HG03064 (cell line): Measurements from ENCODE around the gene HEXIM1.
A peak's percentile ranks its signal among the peaks of the same experiment; 100 is the strongest.

Experiments
- ATAC-seq: cut with Tn5 transposase; IDR thresholded peaks from one replicate; pipeline ENCODE4 v1.9.1; 2021; ENCODE audit warnings: low read depth; ENCODE audit not compliant: unreplicated experiment

The HEXIM1 gene

GRCh38 chr17:45148183-45149036 is at the start of gene HEXIM1:
TSS of gene HEXIM1 (plus strand) at chr17:45148475. CDS start at chr17:45149191, 716 bp downstream.
- peak; percentile 46 for ATAC-seq

GRCh38 chr17:45098869-45099616 is 49.2 kb upstream of the HEXIM1 start:
- ATAC-seq, result no peak

- no peak for ATAC-seq
Measured at GRCh38 chr17:45101546-45101882, 46.8 kb upstream of the HEXIM1 start.

GRCh38 chr17:45101883-45102811 is 46.1 kb upstream of the HEXIM1 start:
- no peak for ATAC-seq

DNA sequence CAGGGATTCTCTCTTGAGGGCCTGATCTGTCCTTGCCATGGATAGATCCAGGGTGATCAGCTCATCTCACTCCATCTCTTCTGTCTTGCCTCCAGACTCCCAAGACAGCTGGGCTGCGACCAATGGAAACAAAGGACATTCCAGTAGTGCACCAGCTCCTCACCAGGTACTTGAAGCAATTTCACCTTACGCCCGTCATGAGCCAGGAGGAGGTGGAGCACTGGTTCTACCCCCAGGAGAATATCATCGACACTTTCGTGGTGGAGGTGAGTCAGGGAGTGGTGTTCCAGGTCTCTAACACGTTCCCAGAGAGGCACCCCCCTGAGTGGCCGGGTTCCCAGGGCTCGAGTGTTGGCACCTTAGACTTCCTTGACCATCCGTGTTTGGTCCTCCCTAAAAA is 45.4 kb upstream of the HEXIM1 start:
- no peak for ATAC-seq

DNA sequence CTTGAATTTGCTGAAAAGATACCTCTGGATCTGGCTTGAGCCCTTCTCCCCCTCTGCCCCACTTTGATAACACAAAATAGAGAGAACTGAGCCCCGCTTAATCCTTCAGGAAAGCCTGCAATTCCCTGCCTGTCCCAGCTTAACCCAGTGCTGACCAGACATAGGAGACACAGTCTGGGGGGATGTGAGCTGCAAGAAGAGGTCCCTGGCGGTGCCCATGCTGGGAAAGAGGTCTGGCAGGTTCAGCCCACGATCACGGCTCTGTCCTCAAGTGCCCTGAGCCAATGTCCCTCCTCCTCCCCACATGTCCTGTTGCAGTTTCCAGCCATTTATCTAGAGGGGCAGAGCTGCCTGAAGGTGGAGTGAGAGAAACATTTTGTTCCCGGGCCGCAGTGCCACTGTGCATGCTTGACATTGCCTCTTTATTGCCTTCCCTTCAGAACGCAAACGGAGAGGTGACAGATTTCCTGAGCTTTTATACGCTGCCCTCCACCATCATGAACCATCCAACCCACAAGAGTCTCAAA is 44.9 kb upstream of the HEXIM1 start:
- ATAC-seq, result no peak

DNA sequence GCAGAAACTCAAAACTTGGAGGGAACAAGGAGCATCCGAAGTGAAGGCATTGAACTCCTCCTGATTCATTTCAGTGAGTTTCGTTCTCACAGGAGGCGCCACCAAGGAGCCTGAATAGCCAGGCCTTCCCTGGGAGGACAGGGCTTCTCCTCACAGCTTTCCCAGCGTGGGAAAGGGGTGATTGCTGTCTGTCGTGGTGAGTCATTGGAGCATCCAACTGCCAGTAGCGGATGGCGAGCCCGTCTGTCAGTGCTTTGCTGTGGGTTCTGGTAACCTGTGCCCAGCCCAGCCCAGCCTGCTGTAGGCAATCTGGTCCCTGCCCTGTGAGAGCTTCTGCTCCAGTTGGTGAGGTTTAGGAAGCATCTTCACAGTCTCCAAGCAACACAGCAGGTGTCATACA is 44.2 kb upstream of the HEXIM1 start:
- no peak for ATAC-seq

DNA sequence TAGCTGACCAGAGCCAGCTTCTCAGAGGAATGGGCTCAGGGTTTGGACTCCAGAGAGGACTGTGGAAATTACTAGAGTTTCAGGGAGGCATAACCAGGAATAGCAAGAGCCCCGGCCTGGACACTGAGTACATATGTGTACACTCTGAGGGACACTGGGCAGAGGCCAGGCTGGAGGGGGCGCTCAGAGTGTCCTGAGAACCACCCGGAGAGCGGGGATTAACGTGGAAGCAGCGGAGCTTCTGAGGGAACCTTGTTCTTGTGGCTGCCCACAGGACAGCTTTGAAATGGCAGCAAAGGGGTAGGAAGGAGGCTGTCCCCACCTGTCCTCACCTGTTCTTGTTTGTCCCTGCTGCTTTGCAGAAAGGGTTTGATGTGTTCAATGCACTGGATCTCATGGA is 43.8 kb upstream of the HEXIM1 start:
- no peak for ATAC-seq

DNA sequence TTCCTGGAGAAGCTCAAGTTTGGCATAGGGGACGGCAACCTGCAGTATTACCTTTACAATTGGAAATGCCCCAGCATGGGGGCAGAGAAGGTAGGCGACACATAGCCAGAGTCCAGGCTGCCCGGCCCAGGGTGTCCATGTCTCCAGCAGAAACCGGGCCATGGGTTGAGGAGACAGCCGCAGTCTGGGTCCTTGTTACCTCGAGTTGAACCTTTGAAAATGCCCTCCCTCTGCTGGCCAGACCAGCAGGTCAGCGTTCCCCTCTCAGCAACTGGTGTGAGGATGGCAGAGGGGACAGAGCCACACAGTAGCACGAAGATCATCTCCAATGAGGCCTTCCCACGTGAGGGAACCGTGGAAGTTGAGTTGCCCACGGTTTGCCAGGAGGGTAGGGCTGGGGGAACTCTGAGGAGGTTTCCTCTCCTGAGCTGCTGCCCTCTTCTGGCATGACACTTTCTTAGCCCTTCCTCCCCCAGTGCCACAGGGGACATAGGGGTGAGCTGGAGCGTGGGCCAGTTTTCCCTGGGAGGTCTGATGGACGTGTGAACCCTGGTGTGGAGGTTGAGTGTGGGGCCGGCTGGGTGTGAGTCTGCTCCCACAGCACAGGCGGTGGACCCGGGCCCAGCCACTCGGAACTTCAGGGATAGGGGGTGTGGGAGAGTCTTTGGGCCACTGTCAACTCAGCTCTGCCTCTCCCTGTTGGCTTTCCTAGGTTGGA is 43.2 kb upstream of the HEXIM1 start:
- ATAC-seq, result no peak

DNA sequence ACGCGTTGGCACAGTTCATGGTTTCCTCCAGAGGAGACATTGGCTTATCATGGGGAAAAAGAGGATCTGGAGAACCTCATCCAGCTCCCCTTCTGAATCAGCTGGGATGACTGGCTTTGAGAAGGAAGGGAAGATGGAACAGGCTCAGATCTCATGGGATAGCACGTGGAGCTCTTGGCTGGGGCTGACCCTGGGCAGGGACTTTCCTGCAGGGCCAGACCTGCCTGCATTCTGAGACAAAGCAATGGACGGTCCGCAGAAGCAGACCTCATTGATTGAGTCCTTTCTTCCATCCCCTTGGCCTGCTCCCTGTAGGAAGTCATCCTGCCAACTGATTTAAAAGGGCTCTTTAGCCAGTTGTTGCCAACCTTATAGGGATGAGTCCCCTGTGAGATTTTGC is 42.2 kb upstream of the HEXIM1 start:
- ATAC-seq, result no peak

DNA sequence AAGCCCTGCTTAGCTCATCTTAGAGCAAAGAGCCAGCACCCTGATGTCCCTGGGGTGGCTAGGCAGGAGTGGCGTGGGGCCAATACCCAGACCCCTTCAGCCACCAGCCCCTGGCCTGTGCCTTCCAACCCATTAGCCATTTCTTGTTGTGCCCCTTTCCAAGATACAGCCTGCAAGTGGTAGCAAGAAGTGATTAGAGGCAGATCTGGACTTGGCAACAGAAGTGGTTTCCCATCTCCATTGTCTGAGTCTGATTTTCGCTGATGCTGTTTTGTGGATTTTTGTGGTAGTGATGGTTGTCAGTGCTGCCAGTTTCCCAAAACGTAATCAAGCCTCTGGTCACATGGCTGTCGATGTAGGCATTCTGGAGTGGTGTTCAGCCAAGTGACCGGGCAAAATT is 41.7 kb upstream of the HEXIM1 start:
- no peak for ATAC-seq

GRCh38 chr17:45107293-45108010 is 40.8 kb upstream of the HEXIM1 start:
- ATAC-seq, result no peak

- no peak for ATAC-seq
Measured at GRCh38 chr17:45108051-45108450, 40.2 kb upstream of the HEXIM1 start.

- ATAC-seq, result no peak
Measured at GRCh38 chr17:45108595-45109521, 39.4 kb upstream of the HEXIM1 start.

DNA sequence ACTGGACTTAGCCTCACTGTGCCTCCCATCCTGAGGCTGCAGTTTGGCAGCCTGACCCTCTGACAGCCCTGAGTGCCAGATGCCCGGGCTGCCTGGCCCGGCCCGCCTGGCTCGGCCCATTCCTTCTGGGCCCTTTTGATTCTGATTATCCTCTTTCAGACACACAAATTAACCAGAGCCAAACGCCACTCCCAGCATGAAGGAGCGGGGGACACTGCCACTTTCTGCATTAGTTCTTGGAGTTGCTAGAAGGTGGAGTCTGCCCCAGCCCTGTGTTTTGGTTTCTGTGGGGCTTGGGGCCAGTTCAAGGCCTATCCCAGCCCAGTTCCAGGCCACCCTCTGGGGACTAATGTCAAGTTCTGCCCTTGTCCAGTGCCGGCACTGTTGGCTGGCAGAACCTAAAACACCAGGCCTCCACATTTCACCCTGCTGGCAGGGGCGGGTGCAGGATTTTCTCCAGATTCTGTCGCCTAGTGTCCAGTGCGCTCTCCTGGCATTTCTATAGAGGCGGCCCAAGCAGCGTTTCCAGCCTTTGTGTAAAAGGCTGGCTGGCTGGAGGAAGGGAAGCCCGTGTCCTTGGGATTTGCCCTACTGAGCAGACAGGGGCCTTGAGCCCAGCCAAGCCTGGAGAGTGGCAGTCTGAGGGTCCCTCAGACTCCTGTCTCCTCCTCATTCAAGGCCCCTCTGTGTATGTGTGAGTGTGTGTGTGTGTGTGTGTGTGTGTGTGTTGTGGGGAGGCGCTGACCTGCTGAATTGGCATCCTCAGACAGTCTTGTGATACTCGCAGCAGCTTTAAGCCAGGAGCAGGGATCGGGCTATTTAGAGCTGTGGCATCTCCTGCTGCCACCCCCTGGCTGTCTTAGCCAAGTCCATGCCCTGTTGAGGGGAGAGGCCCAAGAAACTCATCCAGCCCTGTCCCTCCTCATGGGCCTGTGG is 37.3 kb upstream of the HEXIM1 start:
- no peak for ATAC-seq

DNA sequence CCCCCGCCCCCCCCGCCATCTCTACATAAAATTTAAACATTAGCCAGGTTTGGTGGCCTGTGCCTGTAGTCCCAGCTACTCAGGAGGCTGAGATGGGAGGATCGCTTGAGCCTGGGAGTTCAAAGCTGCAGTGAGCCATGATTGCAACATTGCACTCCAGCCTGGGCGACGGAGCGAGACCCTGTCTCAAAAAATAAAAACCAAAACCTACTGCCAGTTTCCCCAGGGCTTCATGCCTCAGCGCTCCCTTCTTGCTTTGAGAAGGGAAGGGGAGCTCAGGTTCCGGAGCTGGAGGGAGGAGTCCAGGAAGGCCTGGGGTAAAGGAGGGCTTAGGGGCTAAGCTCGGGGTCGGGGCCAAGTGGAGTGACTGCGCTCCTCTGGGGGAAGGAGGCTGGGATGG is 36.4 kb upstream of the HEXIM1 start:
- no peak for ATAC-seq
